ENCODE measurements around the gene CFAP65. TPM values are rescaled to one million over a fixed set of nuclear protein-coding genes. Genes with fewer than 3 reads are reported as not detected.

The CFAP65 gene
- total RNA-seq, 2 experiments from 2014 or later, result not detected

DNA sequence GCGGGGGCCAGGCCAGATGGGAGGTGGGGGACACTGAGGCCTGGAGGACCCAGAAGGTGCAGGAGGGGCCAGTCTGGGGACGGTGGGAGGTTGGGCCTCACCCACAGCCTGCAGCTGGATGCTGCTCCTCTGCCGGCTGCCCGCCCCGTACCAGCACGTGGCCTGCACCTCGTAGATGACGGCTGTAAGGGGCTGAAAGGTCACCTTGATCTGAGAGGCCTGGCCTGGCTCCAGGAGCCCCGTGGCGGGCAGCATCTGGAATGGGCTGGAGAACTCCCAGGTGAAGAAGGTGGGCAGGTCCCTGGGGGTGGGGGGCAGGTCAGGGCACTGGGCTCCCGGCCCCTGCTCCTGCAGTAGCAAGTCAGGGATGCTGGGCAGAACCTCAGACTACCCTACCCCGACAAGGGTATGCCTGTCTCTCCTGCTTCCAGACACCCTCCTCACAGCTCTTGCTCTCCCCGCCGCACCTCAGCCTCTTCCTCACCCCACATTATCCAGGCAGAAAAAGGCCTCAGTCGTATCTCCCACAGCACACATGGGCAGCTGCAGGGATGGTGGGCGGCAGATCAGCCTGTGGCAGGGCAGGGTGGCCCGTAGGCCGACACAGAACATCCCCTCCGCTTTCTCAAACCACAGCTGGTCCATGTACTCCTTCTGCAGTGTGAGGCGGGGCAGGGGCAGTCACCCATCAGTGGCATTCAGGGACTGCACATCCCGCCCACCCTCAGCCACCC, 10.1 kb downstream of the CFAP65 start:
- H3K27ac ChIP-seq (ENCODE audit: low read depth in 1 of 2, low read length in 2 of 2), result no peak overlapping the region
- Mint-ChIP-seq H3K27ac (no peak overlapping the region), H3K27me3 (peaks cover 49% of the 10 kb centered on the region), H3K4me1 (ENCODE audit: low read depth) (no peaks in the 10 kb centered on the region), H3K4me3 (no peak overlapping the region), H3K36me3 (ENCODE audit: low read depth) (no peaks in the 10 kb centered on the region), H3K9me3 (no peaks in the 10 kb centered on the region)
- CTCF ChIA-PET, result interaction anchor here (3.5 kb wide), 1 partner anchor 124 kb away, joined by 19 read pairs; no protein-coding TSS in a partner anchor
- ATAC-seq (ENCODE audit: poor library complexity), result no peak
- TF ChIP-seq, protein P1, sequence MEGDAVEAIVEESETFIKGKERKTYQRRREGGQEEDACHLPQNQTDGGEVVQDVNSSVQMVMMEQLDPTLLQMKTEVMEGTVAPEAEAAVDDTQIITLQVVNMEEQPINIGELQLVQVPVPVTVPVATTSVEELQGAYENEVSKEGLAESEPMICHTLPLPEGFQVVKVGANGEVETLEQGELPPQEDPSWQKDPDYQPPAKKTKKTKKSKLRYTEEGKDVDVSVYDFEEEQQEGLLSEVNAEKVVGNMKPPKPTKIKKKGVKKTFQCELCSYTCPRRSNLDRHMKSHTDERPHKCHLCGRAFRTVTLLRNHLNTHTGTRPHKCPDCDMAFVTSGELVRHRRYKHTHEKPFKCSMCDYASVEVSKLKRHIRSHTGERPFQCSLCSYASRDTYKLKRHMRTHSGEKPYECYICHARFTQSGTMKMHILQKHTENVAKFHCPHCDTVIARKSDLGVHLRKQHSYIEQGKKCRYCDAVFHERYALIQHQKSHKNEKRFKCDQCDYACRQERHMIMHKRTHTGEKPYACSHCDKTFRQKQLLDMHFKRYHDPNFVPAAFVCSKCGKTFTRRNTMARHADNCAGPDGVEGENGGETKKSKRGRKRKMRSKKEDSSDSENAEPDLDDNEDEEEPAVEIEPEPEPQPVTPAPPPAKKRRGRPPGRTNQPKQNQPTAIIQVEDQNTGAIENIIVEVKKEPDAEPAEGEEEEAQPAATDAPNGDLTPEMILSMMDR (IDR thresholded peaks at IDR 0.05), result no peak
- no peak overlapping the region for H3K4me3 ChIP-seq (ENCODE audit: low read length)
- no peaks in the 10 kb centered on the region for H3K4me1 ChIP-seq (ENCODE audit: insufficient read depth, low read length)
- intact Hi-C loops (cut with DNase I, micrococcal nuclease), result no loop called here
- POLR2A ChIA-PET, result no interaction called here
- DNase-seq, result no peak
- peaks cover 3 to 25% of the 10 kb centered on the region in 2 experiments for H3K27me3 ChIP-seq (ENCODE audit: control insufficient read depth in 1 of 2, insufficient read depth in 2 of 2, low read length in 2 of 2)
- H3K36me3 ChIP-seq (ENCODE audit: insufficient read depth, low read length), result no peaks in the 10 kb centered on the region
- no peaks in the 10 kb centered on the region for H3K9me3 ChIP-seq (ENCODE audit: control insufficient read depth in 1 of 2, insufficient read depth in 1 of 2, low read length in 2 of 2)

DNA sequence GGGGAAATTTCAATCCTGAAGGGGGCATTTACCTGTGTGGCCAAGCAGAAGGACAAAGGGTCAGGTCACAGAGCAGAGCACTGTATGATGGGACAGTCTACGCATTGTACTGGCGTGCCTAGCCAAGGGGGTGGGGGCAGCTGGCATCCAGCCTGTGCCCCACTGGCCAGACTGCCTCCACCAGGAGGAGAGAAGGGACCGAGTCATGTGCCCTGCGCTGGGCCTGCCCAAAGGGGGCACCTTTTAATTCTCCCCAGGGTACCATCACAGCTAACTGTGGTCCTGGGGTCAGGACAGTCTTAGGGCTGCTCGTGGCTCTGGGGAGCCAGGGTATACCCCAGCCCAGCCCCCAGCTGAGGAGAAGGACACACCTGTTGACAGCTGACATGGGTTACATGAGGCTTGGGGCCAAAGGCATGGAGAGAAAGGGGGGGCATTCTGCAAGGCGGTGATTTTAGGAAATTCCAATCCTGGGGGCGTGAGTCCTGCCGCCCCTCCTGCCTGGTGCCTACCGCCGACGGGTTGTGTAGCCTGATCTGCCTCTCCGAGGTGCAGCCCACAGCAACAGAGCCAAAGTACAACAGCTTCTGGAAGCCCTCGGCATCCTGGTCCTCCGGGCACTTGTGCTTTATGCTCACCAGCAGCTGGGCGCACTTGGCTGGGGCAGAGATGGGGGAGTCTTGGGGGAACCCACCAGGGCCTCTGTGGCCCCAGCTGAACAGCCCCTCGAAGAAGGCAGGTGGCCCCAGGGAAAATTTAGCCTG, 11.0 kb downstream of the CFAP65 start:
- Histone ChIP-seq H3K27me3 (ENCODE audit: control insufficient read depth in 1 of 2, insufficient read depth in 2 of 2, low read length in 2 of 2) (peaks cover 3 to 19% of the 10 kb centered on the region in 2 experiments), H3K4me1 (ENCODE audit: insufficient read depth, low read length) (no peaks in the 10 kb centered on the region), H3K4me3 (ENCODE audit: low read length) (no peak overlapping the region), H3K9me3 (ENCODE audit: control insufficient read depth in 1 of 2, insufficient read depth in 1 of 2, low read length in 2 of 2) (no peaks in the 10 kb centered on the region), H3K27ac (ENCODE audit: low read depth in 1 of 2, low read length in 2 of 2) (no peak overlapping the region), H3K36me3 (ENCODE audit: insufficient read depth, low read length) (no peaks in the 10 kb centered on the region)
- ATAC-seq (ENCODE audit: poor library complexity) (no peak), DNase-seq (no peak)
- Mint-ChIP-seq H3K4me3 (no peak overlapping the region), H3K9me3 (no peaks in the 10 kb centered on the region), H3K4me1 (ENCODE audit: low read depth) (no peaks in the 10 kb centered on the region), H3K36me3 (ENCODE audit: low read depth) (no peaks in the 10 kb centered on the region), H3K27ac (no peak overlapping the region), H3K27me3 (peaks cover 42% of the 10 kb centered on the region)
- TF ChIP-seq, protein P1 (IDR thresholded peaks at IDR 0.05), result no peak
- intact Hi-C loops (cut with DNase I, micrococcal nuclease), result no loop called here
- ChIA-PET POLR2A (interaction anchor here (0.5 to 1.0 kb wide), 2 partner anchors 36 to 125 kb away, joined by 3 read pairs; no protein-coding TSS in a partner anchor), CTCF (interaction anchor here (0.6 to 3.5 kb wide), 18 partner anchors 12 to 265 kb away, joined by 3 to 19 read pairs (median 4); partner anchors contain the start of genes ABCB6 and CFAP65)

DNA sequence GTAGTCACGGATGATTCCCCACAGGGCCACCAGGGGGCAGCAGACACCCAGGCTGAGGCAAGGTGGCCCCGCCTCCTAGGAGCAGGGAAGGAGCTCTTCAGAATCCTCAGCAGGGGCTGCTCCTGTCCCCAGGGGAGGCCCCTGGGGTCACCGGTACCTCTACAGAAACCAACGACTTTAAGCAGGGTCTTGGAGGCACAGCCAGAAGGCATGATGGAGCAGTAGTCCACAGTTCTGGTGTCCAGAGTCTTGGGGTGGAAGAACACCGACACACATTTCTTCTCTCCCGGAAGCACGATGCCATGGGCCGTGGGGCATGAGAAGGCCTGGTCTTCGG, 11.5 kb downstream of the CFAP65 start:
- TF ChIP-seq, protein P1 (IDR thresholded peaks at IDR 0.05), result peak; percentile 94
- Histone ChIP-seq H3K36me3 (ENCODE audit: insufficient read depth, low read length) (no peaks in the 10 kb centered on the region), H3K9me3 (ENCODE audit: control insufficient read depth in 1 of 2, insufficient read depth in 1 of 2, low read length in 2 of 2) (no peaks in the 10 kb centered on the region), H3K27me3 (ENCODE audit: control insufficient read depth in 1 of 2, insufficient read depth in 2 of 2, low read length in 2 of 2) (peaks cover 3 to 19% of the 10 kb centered on the region in 2 experiments), H3K4me3 (ENCODE audit: low read length) (no peak overlapping the region), H3K4me1 (ENCODE audit: insufficient read depth, low read length) (no peaks in the 10 kb centered on the region), H3K27ac (ENCODE audit: low read depth in 1 of 2, low read length in 2 of 2) (no peak overlapping the region)
- H3K36me3 Mint-ChIP-seq (ENCODE audit: low read depth), result no peaks in the 10 kb centered on the region
- H3K4me3 Mint-ChIP-seq, result no peak overlapping the region
- CTCF ChIA-PET, result interaction anchor here (0.6 to 3.5 kb wide), 19 partner anchors 12 to 265 kb away, joined by 3 to 19 read pairs (median 3); partner anchors contain the start of genes ABCB6 and CFAP65
- no peak overlapping the region for H3K27ac Mint-ChIP-seq
- ATAC-seq (ENCODE audit: poor library complexity), result peak; percentile 95
- DNase-seq, result peak; percentile 57 to 87 (median 68)
- peaks cover 42% of the 10 kb centered on the region for H3K27me3 Mint-ChIP-seq
- H3K9me3 Mint-ChIP-seq, result no peaks in the 10 kb centered on the region
- intact Hi-C loops (cut with DNase I, micrococcal nuclease), result loop anchor here (1.0 kb wide), 4 partner anchors 90 to 176 kb away; no protein-coding TSS in a partner anchor
- POLR2A ChIA-PET, result interaction anchor here (0.5 to 1.0 kb wide), 2 partner anchors 35 to 125 kb away, joined by 3 read pairs; no protein-coding TSS in a partner anchor
- no peaks in the 10 kb centered on the region for H3K4me1 Mint-ChIP-seq (ENCODE audit: low read depth)
